ENCODE results near the gene VAC14.
A peak's percentile ranks its signal among the peaks of the same experiment; 100 is the strongest.

VAC14 gene

GRCh38 chr16:70687671-70688245 is 113.2 kb downstream of the VAC14 start:
- H3K27me3 ChIP-seq: no peaks in the 10 kb centered on the region
- H3K4me2 ChIP-seq: peak overlapping the region; percentile 98; the same call in 1 of the 2 replicates
- H3K9me3 ChIP-seq: no peaks in the 10 kb centered on the region
- TF ChIP-seq Cebpa-rat (IDR thresholded peaks at IDR 0.05): no peak
- 0 out of 2 replicates have a peak overlapping the region, but pooled peaks have one; percentile 3 for H3K9ac ChIP-seq
- no peak overlapping the region for H3K4me3 ChIP-seq
- peaks cover 13% of the 10 kb centered on the region for H3K36me3 ChIP-seq
- peak overlapping the region; percentile 51; the same call in 1 of the 2 replicates for H3K27ac ChIP-seq
- H4K20me1 ChIP-seq: peaks cover 21% of the 10 kb centered on the region
- peaks cover 89% of the 10 kb centered on the region for H3K4me1 ChIP-seq

- Histone ChIP-seq H3K4me2 (peak overlapping the region; percentile 98), H3K36me3 (peaks cover 14% of the 10 kb centered on the region), H4K20me1 (peaks cover 28% of the 10 kb centered on the region), H3K9ac (no peak overlapping the region), H3K4me3 (no peak overlapping the region), H3K27me3 (no peaks in the 10 kb centered on the region), H3K9me3 (no peaks in the 10 kb centered on the region), H3K27ac (peak overlapping the region; percentile 90; the same call in 1 of the 2 replicates), H3K4me1 (peaks cover 89% of the 10 kb centered on the region)
- TF ChIP-seq Cebpa-rat (IDR thresholded peaks at IDR 0.05): no peak
Measured at GRCh38 chr16:70687102-70687511, 113.9 kb downstream of the VAC14 start.

GRCh38 chr16:70686376-70687101 is 114.4 kb downstream of the VAC14 start:
- H4K20me1 ChIP-seq: peaks cover 34% of the 10 kb centered on the region
- peak overlapping the region; percentile 98 for H3K4me2 ChIP-seq
- H3K27ac ChIP-seq: peak overlapping the region; percentile 90
- peaks cover 89% of the 10 kb centered on the region for H3K4me1 ChIP-seq
- peak overlapping the region; percentile 92 for H3K9ac ChIP-seq
- no peaks in the 10 kb centered on the region for H3K9me3 ChIP-seq
- peak overlapping the region; percentile 92 for H3K4me3 ChIP-seq
- TF ChIP-seq Cebpa-rat (IDR thresholded peaks at IDR 0.05): no peak
- peaks cover 18% of the 10 kb centered on the region for H3K36me3 ChIP-seq
- no peaks in the 10 kb centered on the region for H3K27me3 ChIP-seq

GRCh38 chr16:70685938-70686375 is 115.0 kb downstream of the VAC14 start, which contains the start of gene MTSS2:
Gene MTSS2, minus strand, starts transcription at chr16:70686053. Its CDS starts 262 bp downstream, at chr16:70685791.
- TF ChIP-seq Cebpa-rat (IDR thresholded peaks at IDR 0.05): no peak
- Histone ChIP-seq H4K20me1 (peaks cover 39% of the 10 kb centered on the region), H3K27me3 (no peaks in the 10 kb centered on the region), H3K4me1 (peaks cover 89% of the 10 kb centered on the region), H3K9me3 (no peaks in the 10 kb centered on the region), H3K9ac (peak within 1 kb of the TSS; percentile 92), H3K4me3 (peak within 1 kb of the TSS; percentile 92), H3K4me2 (peak within 1 kb of the TSS; percentile 98), H3K27ac (peak within 1 kb of the TSS; percentile 90), H3K36me3 (peaks cover 24% of the 10 kb centered on the region)

- Histone ChIP-seq H3K9ac (peak overlapping the region; percentile 92), H3K4me2 (peak overlapping the region; percentile 98)
Measured at GRCh38 chr16:70685061-70685937, 115.7 kb downstream of the VAC14 start.

GRCh38 chr16:70684146-70685060 is 116.6 kb downstream of the VAC14 start:
- H3K9ac ChIP-seq: peak overlapping the region; percentile 92
- TF ChIP-seq Cebpa-rat (IDR thresholded peaks at IDR 0.05): no peak

More at GRCh38 chr16:70685061-70685937, 115.7 kb downstream of the VAC14 start:
- Histone ChIP-seq H3K36me3 (peaks cover 30% of the 10 kb centered on the region), H3K9me3 (no peaks in the 10 kb centered on the region), H4K20me1 (peaks cover 46% of the 10 kb centered on the region), H3K27ac (peak overlapping the region; percentile 90), H3K4me3 (peak overlapping the region; percentile 92), H3K4me1 (peaks cover 88% of the 10 kb centered on the region), H3K27me3 (no peaks in the 10 kb centered on the region)
- TF ChIP-seq Cebpa-rat (IDR thresholded peaks at IDR 0.05): no peak

GRCh38 chr16:70683146-70683944 is 117.6 kb downstream of the VAC14 start:
- H3K9ac ChIP-seq: peak overlapping the region; percentile 40; the same call in 1 of the 2 replicates
- peak overlapping the region; percentile 46; the same call in 1 of the 2 replicates for H3K27ac ChIP-seq
- H3K4me1 ChIP-seq: peaks cover 81% of the 10 kb centered on the region
- H3K36me3 ChIP-seq: peaks cover 48% of the 10 kb centered on the region
- H3K4me3 ChIP-seq: no peak overlapping the region
- no peaks in the 10 kb centered on the region for H3K27me3 ChIP-seq
- no peaks in the 10 kb centered on the region for H3K9me3 ChIP-seq
- no peak for TF ChIP-seq Cebpa-rat (IDR thresholded peaks at IDR 0.05)
- H3K4me2 ChIP-seq: peak overlapping the region; percentile 98
- peaks cover 63% of the 10 kb centered on the region for H4K20me1 ChIP-seq

More at GRCh38 chr16:70684146-70685060, 116.6 kb downstream of the VAC14 start:
- peaks cover 86% of the 10 kb centered on the region for H3K4me1 ChIP-seq
- H3K4me2 ChIP-seq: peak overlapping the region; percentile 98
- H4K20me1 ChIP-seq: peaks cover 52% of the 10 kb centered on the region
- peak overlapping the region; percentile 66 for H3K27ac ChIP-seq
- no peaks in the 10 kb centered on the region for H3K27me3 ChIP-seq
- no peaks in the 10 kb centered on the region for H3K9me3 ChIP-seq
- peaks cover 37% of the 10 kb centered on the region for H3K36me3 ChIP-seq
- H3K4me3 ChIP-seq: peak overlapping the region; percentile 92
